Measurements from ENCODE around the gene C4BPB. TPM values are rescaled to one million over a fixed set of nuclear protein-coding genes. Genes with fewer than 3 reads are reported as not detected.
A peak's percentile ranks its signal among the peaks of the same experiment; 100 is the strongest.

The C4BPB gene
- total RNA-seq, 2 donors from 2014 or later = 0.58 to 2.1 TPM

DNA sequence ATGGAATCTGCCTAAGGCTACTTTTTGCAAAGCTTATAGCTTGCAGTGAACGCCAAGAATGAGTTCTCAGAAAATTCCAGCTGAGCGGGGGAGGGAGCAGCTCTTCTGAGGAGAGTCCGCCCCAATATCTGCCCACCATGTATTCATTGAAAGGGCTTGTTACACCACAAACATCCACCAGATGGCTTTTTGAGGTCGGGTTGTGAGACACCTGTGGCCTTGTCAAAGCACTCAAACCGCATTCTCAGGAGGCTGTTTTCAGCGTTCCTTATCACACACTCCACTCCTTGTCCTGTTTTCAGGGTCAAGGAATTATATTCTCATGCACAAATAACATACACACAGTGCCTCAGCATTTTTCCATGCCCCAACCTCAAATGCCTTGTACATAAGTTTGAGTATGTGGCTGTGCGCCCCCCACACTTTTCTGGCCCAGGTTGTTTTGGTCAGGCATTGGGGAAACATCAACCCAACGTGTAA, 3.9 kb upstream of the C4BPB start:
- Mint-ChIP-seq H3K9me3 (no peaks in the 10 kb centered on the region), H3K27me3 (peaks cover 31% of the 10 kb centered on the region), H3K4me3 (no peak overlapping the region), H3K36me3 (ENCODE audit: low read depth) (no peaks in the 10 kb centered on the region), H3K4me1 (peaks cover 3% of the 10 kb centered on the region), H3K27ac (no peak overlapping the region)
- peak; percentile 61 for ATAC-seq (replicated peaks)

DNA sequence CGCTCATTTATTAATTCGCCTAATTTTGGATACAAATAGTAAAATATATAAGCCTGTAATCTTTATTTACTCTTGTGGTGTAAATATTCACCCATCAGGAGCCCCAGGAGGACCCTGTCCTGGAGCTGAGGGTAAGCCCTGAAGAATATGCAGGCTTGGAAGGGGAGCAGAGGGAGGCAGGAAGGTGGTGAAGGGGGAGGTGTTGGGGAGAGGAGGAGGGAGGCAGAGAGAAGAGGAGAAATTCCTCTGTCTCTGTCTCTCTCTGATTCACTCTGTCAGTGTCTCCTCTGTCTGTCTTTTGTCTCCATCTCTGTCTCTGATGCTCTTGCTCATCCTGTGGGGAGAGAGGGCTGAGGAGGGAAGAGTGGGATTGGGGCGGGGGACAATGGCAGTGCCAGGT, 2.8 kb upstream of the C4BPB start:
- no peak for ATAC-seq (replicated peaks)
- H3K4me3 Mint-ChIP-seq = no peak overlapping the region
- H3K27me3 Mint-ChIP-seq = peaks cover 31% of the 10 kb centered on the region
- H3K27ac Mint-ChIP-seq = no peak overlapping the region
- no peaks in the 10 kb centered on the region for H3K9me3 Mint-ChIP-seq
- H3K4me1 Mint-ChIP-seq = peaks cover 3% of the 10 kb centered on the region
- no peaks in the 10 kb centered on the region for H3K36me3 Mint-ChIP-seq (ENCODE audit: low read depth)

DNA sequence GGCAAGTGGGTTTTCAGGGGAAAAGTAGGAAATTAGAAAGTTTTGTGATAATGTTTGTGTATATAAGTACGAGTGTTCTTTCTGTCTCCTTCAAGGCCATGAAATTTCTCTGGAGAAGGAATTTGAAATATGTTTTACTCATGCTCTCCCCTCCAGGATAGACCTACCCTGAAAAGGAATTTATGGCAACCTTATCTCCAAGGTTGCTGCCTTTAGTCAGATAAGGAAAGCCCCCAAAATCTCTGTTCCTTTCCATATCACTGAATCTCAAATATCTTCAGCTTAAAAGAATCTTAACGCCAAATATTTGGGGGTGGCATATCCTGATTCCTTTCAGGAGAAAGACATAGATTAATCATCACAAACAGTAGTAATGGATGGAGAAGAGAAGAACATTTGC, 499 bp upstream of the C4BPB start:
- Mint-ChIP-seq H3K27me3 (peaks cover 28% of the 10 kb centered on the region), H3K27ac (no peak overlapping the region), H3K36me3 (ENCODE audit: low read depth) (no peaks in the 10 kb centered on the region), H3K4me3 (no peak overlapping the region), H3K4me1 (peaks cover 8% of the 10 kb centered on the region), H3K9me3 (no peaks in the 10 kb centered on the region)
- ATAC-seq (replicated peaks) = no peak

DNA sequence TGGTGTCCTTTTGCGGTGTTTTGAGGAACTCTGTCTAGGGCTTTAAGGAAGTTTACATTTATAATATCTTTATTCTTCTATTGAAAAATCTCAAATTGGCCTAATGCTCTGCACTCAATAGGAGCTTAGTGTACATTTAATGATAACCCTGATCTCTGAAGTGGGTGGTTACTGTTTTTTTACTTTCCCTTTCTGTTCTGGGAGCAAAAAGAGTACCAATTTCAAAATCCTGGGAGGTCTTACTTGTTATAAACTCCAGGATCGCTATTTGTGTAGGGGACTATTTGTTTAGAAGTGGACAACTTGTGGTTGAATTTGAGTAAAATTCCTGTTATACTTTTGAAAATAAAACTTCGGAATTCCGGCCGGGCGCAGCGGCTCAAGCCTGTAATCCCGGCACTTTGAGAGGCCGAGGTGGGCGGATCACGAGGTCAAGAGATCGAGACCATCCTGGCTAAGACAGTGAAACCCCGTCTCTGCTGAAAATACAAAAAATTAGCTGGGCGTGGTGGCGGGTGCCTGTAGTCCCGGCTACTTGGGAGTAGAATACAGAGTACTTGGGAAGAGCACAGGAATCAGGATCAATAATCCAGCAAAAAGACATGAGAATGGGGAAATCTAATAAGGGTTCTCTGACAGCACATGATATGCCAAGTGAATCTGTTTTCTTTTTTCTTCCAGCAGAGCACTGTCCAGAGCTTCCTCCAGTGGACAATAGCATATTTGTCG, 1.1 kb downstream of the C4BPB start:
- peaks cover 19% of the 10 kb centered on the region for H3K27me3 Mint-ChIP-seq
- peaks cover 8% of the 10 kb centered on the region for H3K4me1 Mint-ChIP-seq

DNA sequence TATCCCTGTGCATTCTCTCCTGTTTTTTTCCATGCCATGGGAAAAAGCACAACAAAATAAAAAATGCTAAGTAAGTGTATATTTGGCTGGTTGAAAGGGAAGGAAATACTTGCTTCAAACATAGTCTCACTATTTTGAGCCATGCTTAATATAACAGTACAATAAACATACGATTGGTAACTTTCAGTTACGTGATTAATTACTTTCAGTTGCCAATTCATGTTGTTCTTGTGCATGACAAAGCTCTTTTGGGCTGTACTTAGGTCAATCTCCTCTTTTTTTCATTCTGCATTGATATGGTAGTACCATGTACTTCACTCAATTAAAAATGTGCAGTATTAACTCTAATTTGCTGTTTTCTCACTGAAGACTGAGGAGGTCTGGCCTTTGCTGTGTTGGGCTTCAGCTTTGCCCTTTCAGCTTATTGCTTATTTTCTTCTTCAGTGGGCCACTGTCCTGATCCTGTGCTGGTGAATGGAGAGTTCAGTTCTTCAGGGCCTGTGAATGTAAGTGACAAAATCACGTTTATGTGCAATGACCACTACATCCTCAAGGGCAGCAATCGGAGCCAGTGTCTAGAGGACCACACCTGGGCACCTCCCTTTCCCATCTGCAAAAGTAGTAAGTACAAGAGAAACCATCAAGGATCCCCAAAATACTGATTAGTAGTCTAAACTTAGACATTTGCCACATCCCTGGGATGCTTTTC, 2.7 kb downstream of the C4BPB start:
- no peaks in the 10 kb centered on the region for H3K9me3 Mint-ChIP-seq
- no peak overlapping the region for H3K4me3 Mint-ChIP-seq
- ATAC-seq (replicated peaks) = no peak
- peaks cover 20% of the 10 kb centered on the region for H3K27me3 Mint-ChIP-seq
- H3K27ac Mint-ChIP-seq = no peak overlapping the region
- H3K36me3 Mint-ChIP-seq (ENCODE audit: low read depth) = no peaks in the 10 kb centered on the region
- H3K4me1 Mint-ChIP-seq = peaks cover 8% of the 10 kb centered on the region

More for the DNA sequence above, 1.1 kb downstream of the C4BPB start:
- H3K27ac Mint-ChIP-seq = peak overlapping the region; percentile 25
- no peak for ATAC-seq (replicated peaks)
- no peaks in the 10 kb centered on the region for H3K9me3 Mint-ChIP-seq
- H3K36me3 Mint-ChIP-seq (ENCODE audit: low read depth) = no peaks in the 10 kb centered on the region
- peak overlapping the region; percentile 43 for H3K4me3 Mint-ChIP-seq

DNA sequence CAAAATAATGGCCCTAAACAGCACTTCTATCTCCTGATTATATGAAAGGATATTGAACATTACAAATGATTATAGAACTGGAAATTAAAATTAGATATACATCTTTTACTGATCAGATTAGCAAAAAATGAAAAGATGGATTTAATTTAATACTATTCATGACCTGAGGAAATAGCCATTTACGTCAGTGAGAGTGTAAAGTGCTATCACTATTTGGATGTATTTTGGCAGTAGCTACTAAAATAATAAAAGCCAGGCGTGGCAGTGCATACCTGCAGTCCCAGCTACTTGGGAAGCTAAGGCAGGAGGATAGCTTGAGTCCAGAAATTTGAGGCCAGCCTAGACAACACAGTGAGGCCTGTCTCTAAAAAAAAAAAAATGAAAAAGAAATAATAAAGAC, 5.3 kb downstream of the C4BPB start:
- no peak for ATAC-seq (replicated peaks)
- Mint-ChIP-seq H3K9me3 (no peaks in the 10 kb centered on the region), H3K27ac (no peak overlapping the region), H3K27me3 (peaks cover 18% of the 10 kb centered on the region), H3K4me1 (peaks cover 12% of the 10 kb centered on the region), H3K4me3 (no peak overlapping the region), H3K36me3 (ENCODE audit: low read depth) (no peaks in the 10 kb centered on the region)

DNA sequence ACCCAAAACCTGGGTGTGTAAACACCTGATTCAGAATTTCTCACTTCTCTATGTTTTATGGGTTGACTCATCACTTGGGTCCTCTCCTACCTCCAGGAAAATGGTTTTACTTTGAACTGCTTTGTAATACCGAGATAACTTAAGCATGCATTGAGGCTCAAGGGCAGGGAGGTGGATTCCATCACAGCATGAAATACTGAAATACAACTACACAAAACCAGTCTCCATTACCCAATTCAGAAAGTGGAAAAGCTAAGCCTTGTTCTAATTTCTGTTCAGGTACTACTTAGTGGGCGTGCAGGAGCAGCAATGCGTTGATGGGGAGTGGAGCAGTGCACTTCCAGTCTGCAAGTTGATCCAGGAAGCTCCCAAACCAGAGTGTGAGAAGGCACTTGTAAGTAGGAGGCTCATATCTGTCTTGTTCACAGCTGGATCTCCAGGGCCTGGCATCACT, 9.2 kb downstream of the C4BPB start:
- peaks cover 28% of the 10 kb centered on the region for H3K27me3 Mint-ChIP-seq
- H3K36me3 Mint-ChIP-seq (ENCODE audit: low read depth) = no peaks in the 10 kb centered on the region
- H3K4me1 Mint-ChIP-seq = peaks cover 4% of the 10 kb centered on the region
- peak; percentile 99 for ATAC-seq (replicated peaks)
- no peaks in the 10 kb centered on the region for H3K9me3 Mint-ChIP-seq
- peak overlapping the region; percentile 36 for H3K27ac Mint-ChIP-seq
- peak overlapping the region; percentile 31 for H3K4me3 Mint-ChIP-seq

DNA sequence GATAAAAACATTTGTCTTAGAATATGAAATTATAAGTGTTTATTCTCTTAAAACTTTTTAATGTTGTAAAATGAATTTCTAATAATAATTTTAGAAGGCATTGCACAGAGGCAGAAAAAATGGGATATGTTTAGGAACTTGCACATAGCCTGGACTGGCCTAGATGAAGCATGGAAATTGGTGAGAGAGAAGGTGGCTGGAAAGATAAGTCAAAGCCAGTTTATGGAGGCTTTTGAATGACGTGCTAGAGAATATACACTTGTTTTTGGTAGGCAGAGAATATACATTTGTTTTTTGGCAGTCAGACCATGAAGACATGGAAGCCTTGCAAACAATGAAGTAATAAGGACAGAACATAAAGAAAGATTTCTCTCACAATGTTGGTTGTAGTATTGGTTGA, 13.1 kb downstream of the C4BPB start:
- no peak overlapping the region for H3K27ac Mint-ChIP-seq
- H3K9me3 Mint-ChIP-seq = no peaks in the 10 kb centered on the region
- peaks cover 4% of the 10 kb centered on the region for H3K4me1 Mint-ChIP-seq
- no peaks in the 10 kb centered on the region for H3K36me3 Mint-ChIP-seq (ENCODE audit: low read depth)
- ATAC-seq (replicated peaks) = no peak
- H3K4me3 Mint-ChIP-seq = no peak overlapping the region
- H3K27me3 Mint-ChIP-seq = peaks cover 23% of the 10 kb centered on the region

DNA sequence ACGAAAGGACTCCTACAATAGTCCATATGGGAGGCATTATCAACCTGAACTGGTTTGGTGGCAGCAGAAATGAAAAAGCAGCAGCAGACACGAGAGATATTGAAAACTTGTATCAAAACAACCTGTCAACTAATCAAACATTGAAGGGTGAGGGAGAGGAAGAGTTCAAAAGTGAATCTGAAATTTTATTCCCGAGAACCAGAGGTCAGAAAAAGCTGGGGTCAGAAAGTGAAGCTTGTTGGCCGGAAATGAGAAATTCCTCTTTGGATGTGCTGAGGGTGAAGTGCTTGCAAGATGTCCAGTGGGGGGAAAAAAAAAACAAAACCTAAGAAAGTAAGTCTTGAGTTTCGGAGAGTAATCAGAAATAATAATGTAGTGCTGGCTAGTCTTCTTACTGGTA, 13.5 kb downstream of the C4BPB start:
- no peaks in the 10 kb centered on the region for H3K9me3 Mint-ChIP-seq
- H3K27me3 Mint-ChIP-seq = peaks cover 27% of the 10 kb centered on the region
- H3K27ac Mint-ChIP-seq = no peak overlapping the region
- H3K4me3 Mint-ChIP-seq = no peak overlapping the region
- ATAC-seq (replicated peaks) = no peak
- H3K4me1 Mint-ChIP-seq = peaks cover 4% of the 10 kb centered on the region
- H3K36me3 Mint-ChIP-seq (ENCODE audit: low read depth) = no peaks in the 10 kb centered on the region

DNA sequence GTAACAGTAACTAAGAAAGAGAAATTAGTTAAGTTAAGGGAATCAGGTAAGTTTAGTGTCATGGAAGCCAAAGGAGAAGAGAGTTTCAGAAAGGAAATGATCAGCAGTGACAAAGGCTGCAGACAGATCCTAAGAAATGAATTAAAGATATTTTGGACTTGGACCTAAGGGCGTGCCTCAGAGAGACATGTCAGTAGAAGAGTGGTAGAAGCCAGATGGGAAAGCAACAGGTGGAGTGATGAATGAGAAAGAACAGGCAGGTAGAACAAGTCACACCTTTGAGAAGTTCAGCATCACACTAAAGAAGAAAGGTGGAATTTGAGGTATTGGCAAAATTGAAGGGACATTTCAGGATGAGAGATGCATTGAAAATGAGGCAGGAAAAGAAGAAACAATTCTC, 14.0 kb downstream of the C4BPB start:
- Mint-ChIP-seq H3K27me3 (peaks cover 27% of the 10 kb centered on the region), H3K4me3 (no peak overlapping the region)

DNA sequence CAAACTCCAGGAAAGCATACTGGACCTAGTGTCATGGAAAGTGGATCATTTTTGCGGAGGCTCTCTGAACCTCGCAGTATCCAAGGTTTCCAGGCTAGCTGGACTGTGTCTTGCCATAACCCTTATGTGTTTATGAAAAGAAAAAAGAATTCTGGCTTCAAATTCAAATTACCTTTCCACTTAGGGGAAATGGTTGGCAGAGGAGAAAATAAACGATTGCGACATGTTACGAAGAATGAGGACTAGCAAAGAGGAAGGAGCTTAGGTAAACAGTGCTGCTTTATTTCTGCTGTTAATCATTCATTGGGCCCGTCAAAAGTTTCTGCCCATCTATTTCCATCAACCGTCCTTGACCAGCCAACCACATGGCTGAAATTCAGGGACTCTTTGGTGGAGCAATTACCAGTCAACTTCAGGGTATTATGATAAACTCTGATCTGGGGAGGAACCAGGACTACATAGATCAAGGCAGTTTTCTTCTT, 15.3 kb downstream of the C4BPB start, which contains the start of gene C4BPA:
Gene C4BPA, plus strand, starts transcription at position 342 of the 482 bp plus-strand sequence. CDS start 8,793 bp downstream, outside the sequence.
- Mint-ChIP-seq H3K9me3 (no peaks in the 10 kb centered on the region), H3K36me3 (ENCODE audit: low read depth) (no peaks in the 10 kb centered on the region), H3K27me3 (peaks cover 27% of the 10 kb centered on the region), H3K4me3 (no peak within 1 kb of the TSS), H3K27ac (no peak within 1 kb of the TSS), H3K4me1 (no peaks in the 10 kb centered on the region)
- no peak for ATAC-seq (replicated peaks)

More for the DNA sequence above, 14.0 kb downstream of the C4BPB start:
- no peaks in the 10 kb centered on the region for H3K9me3 Mint-ChIP-seq
- no peak overlapping the region for H3K27ac Mint-ChIP-seq
- H3K4me1 Mint-ChIP-seq = peaks cover 1% of the 10 kb centered on the region
- H3K36me3 Mint-ChIP-seq (ENCODE audit: low read depth) = no peaks in the 10 kb centered on the region
- no peak for ATAC-seq (replicated peaks)

DNA sequence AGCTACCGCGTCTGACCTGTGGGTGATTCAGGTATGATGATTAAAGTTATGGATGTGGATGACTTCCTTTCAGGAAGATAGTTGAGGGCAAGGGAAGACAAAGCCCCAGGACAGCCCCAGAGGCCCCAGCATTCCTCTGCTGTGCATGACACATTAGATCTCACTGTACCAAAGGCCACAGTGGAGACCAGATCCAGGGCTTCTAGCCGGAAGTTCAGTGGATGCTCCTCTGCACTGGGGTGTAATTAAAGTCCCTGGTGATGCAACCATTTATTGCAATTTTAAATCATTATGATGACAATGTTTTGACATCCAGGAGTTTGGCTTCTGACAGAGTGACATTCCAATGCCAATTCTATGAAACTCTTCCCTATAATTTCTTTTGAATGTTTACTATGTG, 20.3 kb downstream of the C4BPB start:
- Mint-ChIP-seq H3K27ac (no peak overlapping the region), H3K36me3 (ENCODE audit: low read depth) (no peaks in the 10 kb centered on the region), H3K27me3 (peaks cover 21% of the 10 kb centered on the region), H3K4me3 (no peak overlapping the region), H3K9me3 (no peaks in the 10 kb centered on the region), H3K4me1 (no peaks in the 10 kb centered on the region)
- no peak for ATAC-seq (replicated peaks)

DNA sequence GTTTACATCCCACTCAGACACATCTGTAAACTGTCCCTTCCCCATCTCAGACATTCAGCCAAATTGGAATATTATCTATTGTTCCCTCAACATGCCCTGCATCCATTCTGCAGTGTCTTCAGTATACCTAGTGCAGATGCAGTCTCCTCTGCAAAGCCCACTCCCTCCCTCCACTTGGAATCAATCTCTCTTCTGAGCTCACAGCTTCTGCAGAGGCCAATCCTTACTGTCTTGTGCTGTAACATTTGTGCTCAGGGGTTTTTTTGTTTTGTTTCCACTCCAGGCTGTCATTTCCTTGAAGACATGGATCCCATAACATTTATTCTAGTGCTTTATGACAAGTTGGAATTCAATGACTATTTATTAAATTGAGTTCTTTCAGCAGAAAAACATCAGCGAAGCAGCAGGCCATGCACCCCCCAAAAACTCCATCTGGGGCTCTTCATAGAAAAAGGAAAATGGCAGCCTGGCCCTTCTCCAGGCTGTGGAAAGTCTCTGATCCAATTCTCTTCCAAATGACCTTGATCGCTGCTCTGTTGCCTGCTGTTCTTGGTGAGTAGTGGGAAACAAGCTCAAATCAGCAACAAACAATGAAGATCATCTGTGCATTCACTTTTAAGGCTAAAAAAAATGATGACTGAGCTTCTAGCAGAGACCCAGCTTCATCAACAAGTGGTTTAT, 24.1 kb downstream of the C4BPB start:
- no peaks in the 10 kb centered on the region for H3K9me3 Mint-ChIP-seq
- ATAC-seq (replicated peaks) = no peak
- no peak overlapping the region for H3K27ac Mint-ChIP-seq
- no peak overlapping the region for H3K4me3 Mint-ChIP-seq
- peaks cover 15% of the 10 kb centered on the region for H3K27me3 Mint-ChIP-seq
- no peaks in the 10 kb centered on the region for H3K4me1 Mint-ChIP-seq
- no peaks in the 10 kb centered on the region for H3K36me3 Mint-ChIP-seq (ENCODE audit: low read depth)

DNA sequence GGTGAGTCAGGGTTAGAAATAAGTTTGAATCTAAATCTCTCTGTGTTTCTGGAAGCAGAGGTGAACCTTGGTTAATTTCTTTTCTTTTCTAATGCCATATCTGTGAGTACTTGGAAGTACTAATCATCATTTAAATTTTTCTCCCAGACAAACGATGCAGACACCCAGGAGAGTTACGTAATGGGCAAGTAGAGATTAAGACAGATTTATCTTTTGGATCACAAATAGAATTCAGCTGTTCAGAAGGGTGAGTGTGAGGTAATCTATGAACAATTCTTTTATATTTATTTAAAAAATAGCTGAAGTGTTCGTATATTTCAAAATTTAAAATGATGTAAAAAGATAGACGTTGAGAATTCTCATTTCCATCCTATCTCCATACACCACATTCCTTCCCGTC, 26.6 kb downstream of the C4BPB start:
- Mint-ChIP-seq H3K4me1 (no peaks in the 10 kb centered on the region), H3K27me3 (peaks cover 17% of the 10 kb centered on the region), H3K4me3 (no peak overlapping the region), H3K36me3 (ENCODE audit: low read depth) (no peaks in the 10 kb centered on the region), H3K27ac (no peak overlapping the region), H3K9me3 (no peaks in the 10 kb centered on the region)
- no peak for ATAC-seq (replicated peaks)
